ENCODE data around the gene MFRP. TPM values are rescaled to one million over a fixed set of nuclear protein-coding genes. Genes with fewer than 3 reads are reported as not detected.

MFRP gene
- total and polyA plus RNA-seq, 9 donors = not detected

DNA sequence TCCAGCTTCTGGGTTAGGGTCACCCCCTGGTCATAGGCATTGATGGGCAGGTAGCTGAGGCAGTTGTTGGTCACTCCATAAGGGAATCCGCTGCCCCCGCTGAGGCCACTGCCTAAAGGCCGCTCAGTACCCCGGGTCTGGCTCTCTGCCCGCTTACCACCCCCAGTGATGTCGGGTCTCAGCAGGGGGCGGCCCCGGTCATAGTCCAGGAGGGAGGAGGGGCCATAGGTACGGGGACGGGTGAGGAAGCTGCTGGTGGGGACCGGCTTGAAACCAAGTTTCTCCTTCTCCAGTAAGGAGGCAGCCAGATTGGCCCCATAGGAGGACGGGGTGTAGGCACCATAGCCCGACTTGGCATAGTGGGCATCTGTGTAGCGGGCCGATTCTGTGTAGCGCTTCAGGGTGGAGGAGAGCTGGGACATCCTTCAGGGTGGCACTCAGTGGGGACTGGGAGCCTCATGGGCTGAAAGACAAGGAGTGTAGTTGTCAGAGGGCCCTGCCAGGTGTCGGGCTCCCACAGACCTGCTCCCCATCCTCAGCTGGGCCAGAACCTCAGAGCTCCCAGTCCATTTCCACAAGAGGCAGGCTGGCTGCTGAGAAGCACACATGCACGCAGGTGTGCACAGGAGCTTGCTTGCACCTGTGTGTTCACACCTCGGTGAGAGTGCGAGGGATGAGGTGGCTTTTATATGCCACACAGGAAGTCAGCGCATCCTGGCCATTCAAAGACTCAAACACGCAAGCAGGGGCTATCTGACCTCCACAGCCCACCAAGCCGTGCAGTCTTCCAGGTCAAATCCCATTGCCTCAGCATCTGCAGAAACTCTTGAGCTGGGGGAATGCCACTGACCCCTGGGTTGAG, 26.8 kb upstream of the MFRP start:
- Histone ChIP-seq H3K4me3 (ENCODE audit: low read length) (no peak overlapping the region), H3K4me1 (ENCODE audit: control insufficient read depth, insufficient read depth, low read length) (peaks cover 99% of the 10 kb centered on the region), H3K27ac (ENCODE audit: low read length) (no peak overlapping the region), H3K27me3 (ENCODE audit: control insufficient read depth, insufficient read depth, low read length) (no peaks in the 10 kb centered on the region), H3K9me3 (replicated peaks; ENCODE audit: control insufficient read depth, low read depth, low read length) (no peaks in the 10 kb centered on the region), H3K36me3 (ENCODE audit: control insufficient read depth, insufficient read depth, low read length) (peaks cover 12% of the 10 kb centered on the region)
- 83% methylated on average over 16 of the region's 23 CpGs for WGBS (ENCODE audit: insufficient coverage)
- DNase-seq = peak; percentile 10

DNA sequence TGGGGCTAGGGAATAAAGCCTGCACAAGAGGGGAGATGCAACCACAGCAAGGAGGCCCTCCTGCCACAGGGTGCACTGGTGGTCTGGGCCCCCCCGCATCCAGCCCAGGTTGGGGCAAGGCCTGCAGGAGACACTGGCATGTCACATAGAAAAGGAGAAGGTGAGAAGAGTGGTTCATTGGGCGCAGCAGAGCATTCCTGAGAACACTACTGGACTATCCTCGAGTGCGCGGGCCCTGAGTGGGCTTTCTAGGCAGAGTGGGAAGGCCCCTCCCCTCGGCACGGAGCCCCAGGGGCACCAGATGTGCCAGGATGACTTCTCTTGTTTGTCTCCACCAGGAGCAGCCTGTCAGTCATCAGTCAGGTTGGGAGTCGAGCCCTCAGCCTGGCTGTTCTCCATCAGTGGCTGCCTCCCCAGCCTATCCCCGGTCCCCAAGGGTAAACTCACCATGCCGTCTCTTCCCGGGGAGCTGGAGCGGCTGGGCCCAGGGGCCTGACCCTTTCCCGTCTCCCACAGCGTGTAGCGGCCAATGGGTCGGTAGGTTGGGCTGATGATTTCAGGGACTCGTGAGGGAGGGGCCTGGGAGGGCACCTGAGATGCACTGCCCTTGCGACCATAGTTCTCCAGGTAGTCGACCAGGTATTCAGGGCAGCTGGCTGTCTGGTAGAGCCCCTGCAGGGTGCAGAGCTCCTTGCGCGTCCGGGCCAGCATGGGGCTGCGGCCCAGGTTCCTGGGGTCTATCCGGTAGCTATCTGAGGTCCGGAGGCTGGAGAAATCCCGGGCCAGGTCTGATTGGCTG, 26.0 kb upstream of the MFRP start:
- Histone ChIP-seq H3K4me1 (ENCODE audit: control insufficient read depth, insufficient read depth, low read length) (peaks cover 99% of the 10 kb centered on the region), H3K4me3 (ENCODE audit: low read length) (no peak overlapping the region), H3K27me3 (ENCODE audit: control insufficient read depth, insufficient read depth, low read length) (no peaks in the 10 kb centered on the region), H3K27ac (ENCODE audit: low read length) (peak overlapping the region; percentile 85), H3K36me3 (ENCODE audit: control insufficient read depth, insufficient read depth, low read length) (peaks cover 12% of the 10 kb centered on the region), H3K9me3 (replicated peaks; ENCODE audit: control insufficient read depth, low read depth, low read length) (no peaks in the 10 kb centered on the region)
- 84% methylated on average over 26 of the region's 26 CpGs for WGBS (ENCODE audit: insufficient coverage)
- peak; percentile 11 for DNase-seq

DNA sequence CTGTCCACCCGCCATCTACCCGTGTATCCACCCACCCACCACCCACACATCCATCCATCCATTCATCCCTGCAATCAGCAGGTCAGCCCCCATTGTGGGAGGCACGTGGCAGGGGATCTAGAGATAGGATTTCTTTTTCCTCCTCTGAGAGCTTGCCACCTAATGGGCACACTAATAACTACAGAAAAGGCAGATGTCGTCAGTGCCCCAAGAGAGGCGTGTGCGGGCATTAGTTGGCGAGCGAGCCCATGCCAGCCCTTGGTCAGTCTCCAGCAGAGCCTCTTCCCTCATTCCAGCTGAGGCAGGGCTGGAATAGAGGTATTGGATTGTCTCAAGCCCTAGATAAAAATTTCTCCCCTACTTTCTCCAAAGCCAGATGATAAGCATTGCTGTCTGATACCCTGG, 25.3 kb upstream of the MFRP start:
- no CpG with 5 or more reads among the region's 8 CpGs for WGBS (ENCODE audit: insufficient coverage)
- DNase-seq = peak; percentile 65
- Histone ChIP-seq H3K27ac (ENCODE audit: low read length) (peak overlapping the region; percentile 91), H3K27me3 (ENCODE audit: control insufficient read depth, insufficient read depth, low read length) (no peaks in the 10 kb centered on the region), H3K36me3 (ENCODE audit: control insufficient read depth, insufficient read depth, low read length) (peaks cover 12% of the 10 kb centered on the region), H3K9me3 (replicated peaks; ENCODE audit: control insufficient read depth, low read depth, low read length) (no peaks in the 10 kb centered on the region), H3K4me3 (ENCODE audit: low read length) (no peak overlapping the region), H3K4me1 (ENCODE audit: control insufficient read depth, insufficient read depth, low read length) (peaks cover 100% of the 10 kb centered on the region)

DNA sequence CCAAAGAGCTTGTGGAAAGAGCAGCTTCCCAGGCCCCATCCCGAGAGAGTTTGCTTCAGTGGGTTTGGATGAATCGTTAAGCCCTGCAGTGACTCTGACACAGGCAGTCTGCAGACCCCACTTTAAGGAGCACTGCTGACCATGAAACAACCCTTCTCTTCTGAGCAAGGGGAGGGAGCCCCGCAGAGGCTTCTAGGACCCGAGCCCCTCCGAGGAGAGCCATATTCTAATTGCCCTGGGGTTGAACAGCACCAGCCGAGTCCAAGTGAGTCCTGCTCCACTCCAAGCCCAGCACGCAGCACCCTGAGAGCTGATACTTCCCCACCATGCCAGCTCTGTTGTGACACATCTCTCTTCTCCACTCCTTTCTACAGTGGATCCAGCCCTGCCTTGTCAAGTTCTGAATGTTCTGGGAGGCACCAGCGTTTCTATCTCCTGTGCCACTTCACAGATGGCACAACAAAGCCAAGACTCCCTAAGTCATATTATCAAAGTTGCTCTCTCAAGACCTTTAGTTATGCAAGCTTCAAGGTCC, 24.6 kb upstream of the MFRP start:
- no peaks in the 10 kb centered on the region for H3K9me3 ChIP-seq (replicated peaks; ENCODE audit: control insufficient read depth, low read depth, low read length)
- H3K27ac ChIP-seq (ENCODE audit: low read length) = peak overlapping the region; percentile 91
- no peak overlapping the region for H3K4me3 ChIP-seq (ENCODE audit: low read length)
- WGBS (ENCODE audit: insufficient coverage) = 43% methylated on average over 8 of the region's 8 CpGs
- peaks cover 13% of the 10 kb centered on the region for H3K36me3 ChIP-seq (ENCODE audit: control insufficient read depth, insufficient read depth, low read length)
- H3K27me3 ChIP-seq (ENCODE audit: control insufficient read depth, insufficient read depth, low read length) = no peaks in the 10 kb centered on the region
- DNase-seq = no peak
- H3K4me1 ChIP-seq (ENCODE audit: control insufficient read depth, insufficient read depth, low read length) = peaks cover 99% of the 10 kb centered on the region

DNA sequence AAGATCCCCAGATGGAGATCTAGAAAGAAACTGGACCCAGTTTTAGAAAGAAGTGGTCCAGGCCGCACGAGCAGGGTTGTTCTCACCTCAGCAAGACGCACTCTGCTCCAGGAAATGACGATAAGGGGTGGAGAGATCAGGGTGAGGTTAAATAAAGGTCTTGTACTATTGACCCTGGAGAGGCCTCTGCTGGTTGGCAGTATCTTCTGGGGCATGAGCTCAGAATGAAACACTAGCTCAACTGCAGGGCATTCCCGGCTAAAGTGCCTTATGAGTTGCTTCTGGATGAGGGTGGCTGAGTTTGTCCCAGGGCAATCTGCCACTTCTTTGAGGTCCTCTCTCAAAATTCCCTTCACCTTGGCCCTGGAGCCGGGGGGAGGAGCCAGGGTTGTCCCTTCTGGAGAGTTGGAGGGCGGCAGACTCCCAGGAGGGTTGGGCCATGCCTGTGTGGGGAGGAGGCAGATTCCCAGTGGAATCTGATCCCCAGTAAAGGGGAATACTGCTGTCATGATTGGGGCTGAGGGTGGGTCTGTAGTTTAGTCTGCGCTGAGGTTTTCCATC, 24.1 kb upstream of the MFRP start:
- no peak overlapping the region for H3K4me3 ChIP-seq (ENCODE audit: low read length)

DNA sequence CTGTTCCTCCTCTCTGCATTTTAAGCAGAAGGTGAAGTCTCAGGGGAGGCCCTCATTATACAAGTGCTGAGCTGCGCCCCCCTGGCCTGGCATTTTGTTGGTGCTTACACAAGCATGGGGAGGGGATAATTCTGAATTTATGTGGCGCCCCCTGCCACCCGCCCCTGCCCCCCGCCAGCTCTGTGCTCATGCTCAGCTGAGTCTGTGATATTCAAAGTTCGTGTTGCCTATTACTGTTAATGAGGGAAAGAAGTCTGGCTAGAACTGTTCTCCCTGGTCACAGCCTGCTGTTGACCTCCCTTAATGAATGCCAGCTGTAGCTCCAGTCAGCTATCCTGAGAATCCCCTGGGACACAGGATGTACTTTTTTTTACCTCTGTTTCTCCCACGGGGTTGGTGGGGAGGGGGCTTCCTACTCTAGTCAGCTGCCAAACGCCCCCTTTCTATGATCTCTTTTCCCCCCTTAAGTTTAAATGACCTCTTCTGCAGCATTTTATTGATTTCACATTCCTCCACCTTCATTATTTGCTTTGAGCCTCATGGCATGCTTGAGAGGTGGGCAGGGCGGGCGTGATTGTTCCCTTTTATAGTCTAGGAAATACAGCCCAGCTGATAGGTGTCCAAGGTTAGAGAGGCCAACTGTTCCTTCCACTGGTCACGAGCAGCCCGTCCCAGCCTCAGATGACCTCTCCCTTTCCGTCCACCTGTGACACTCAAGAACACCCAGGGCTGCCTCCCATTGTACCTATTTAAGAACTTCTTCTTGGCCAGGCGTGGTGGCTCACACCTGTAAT, 22.8 kb upstream of the MFRP start:
- Histone ChIP-seq H3K36me3 (ENCODE audit: control insufficient read depth, insufficient read depth, low read length) (peaks cover 13% of the 10 kb centered on the region), H3K4me1 (ENCODE audit: control insufficient read depth, insufficient read depth, low read length) (peaks cover 96% of the 10 kb centered on the region), H3K9me3 (replicated peaks; ENCODE audit: control insufficient read depth, low read depth, low read length) (no peaks in the 10 kb centered on the region), H3K27me3 (ENCODE audit: control insufficient read depth, insufficient read depth, low read length) (peaks cover 9% of the 10 kb centered on the region), H3K4me3 (ENCODE audit: low read length) (no peak overlapping the region), H3K27ac (ENCODE audit: low read length) (peak overlapping the region; percentile 91)
- DNase-seq = peak; percentile 16
- 49% methylated on average over 9 of the region's 13 CpGs for WGBS (ENCODE audit: insufficient coverage)

More for the DNA sequence above, 24.1 kb upstream of the MFRP start:
- DNase-seq = peak; percentile 58
- 50% methylated on average over 6 of the region's 8 CpGs for WGBS (ENCODE audit: insufficient coverage)
- no peaks in the 10 kb centered on the region for H3K27me3 ChIP-seq (ENCODE audit: control insufficient read depth, insufficient read depth, low read length)
- H3K4me1 ChIP-seq (ENCODE audit: control insufficient read depth, insufficient read depth, low read length) = peaks cover 97% of the 10 kb centered on the region
- peak overlapping the region; percentile 91 for H3K27ac ChIP-seq (ENCODE audit: low read length)
- no peaks in the 10 kb centered on the region for H3K9me3 ChIP-seq (replicated peaks; ENCODE audit: control insufficient read depth, low read depth, low read length)
- peaks cover 13% of the 10 kb centered on the region for H3K36me3 ChIP-seq (ENCODE audit: control insufficient read depth, insufficient read depth, low read length)

DNA sequence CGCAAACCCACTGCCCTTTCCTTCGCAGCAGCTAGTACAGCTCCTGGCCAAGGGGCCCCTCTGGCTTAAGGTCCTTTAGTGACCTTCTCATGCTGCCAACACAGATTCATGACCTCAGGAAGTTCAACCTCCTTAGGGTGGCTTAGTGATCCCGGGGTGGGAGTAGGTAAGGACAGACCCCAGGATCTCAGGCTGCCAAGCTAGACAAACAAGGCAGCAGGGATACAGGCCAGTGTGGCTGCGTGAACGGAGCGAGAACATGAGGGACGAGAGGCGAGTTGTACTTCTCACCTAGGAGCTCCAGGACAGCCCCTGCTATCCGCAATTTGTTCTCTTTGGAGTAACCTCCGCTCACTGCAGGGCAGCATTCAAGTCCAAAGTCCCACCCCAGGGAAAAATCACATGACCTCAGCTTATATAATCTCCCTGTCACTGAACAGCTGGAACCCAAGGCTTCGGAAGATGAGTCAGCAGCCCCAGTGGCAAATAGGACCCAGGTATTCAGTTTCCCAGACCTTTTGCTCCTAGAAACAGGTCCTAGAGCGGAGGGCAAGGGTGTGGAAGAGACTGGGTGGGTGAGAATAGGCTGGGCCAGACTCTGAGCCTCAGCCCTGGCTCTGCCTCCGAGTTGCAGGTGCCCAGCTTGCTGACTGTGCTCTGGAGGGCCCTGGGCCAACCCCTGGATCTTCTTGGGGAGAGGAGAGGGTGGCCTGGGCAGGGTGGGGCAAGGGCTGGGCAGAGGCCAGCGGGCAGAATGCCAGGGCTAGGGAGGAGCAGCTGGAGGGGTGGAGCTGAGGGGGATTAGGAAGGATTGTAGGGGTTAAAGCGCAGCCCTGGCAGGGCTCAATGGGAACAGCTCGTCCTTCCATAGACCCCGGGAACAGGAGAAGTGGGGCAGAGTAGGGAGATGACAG, 21.9 kb upstream of the MFRP start:
- no peak overlapping the region for H3K4me3 ChIP-seq (ENCODE audit: low read length)
- DNase-seq = peak; percentile 88

DNA sequence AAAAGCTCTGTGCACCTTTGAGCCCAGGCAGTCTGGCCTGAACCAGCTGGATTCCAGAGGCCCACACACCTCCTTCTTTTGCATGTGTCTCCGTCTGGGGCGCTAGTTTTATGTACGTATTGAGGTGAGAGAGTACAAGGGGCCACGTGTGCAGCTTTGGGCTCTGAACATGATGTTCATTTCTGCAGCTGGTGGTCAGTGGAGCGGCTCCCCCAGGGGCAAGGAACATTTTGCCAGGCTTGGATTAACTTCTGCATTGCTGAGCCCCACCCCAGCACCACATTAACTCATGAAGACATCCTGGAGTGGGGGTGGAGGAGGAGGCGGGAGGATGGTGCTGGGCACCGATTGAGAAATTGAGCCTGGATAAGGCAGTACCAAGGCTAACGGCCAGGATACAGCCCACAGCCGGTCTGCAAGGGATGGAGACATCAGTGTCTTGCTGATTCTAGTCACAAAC, 21.2 kb upstream of the MFRP start:
- Histone ChIP-seq H3K4me3 (ENCODE audit: low read length) (no peak overlapping the region), H3K4me1 (ENCODE audit: control insufficient read depth, insufficient read depth, low read length) (peaks cover 91% of the 10 kb centered on the region), H3K36me3 (ENCODE audit: control insufficient read depth, insufficient read depth, low read length) (peaks cover 5% of the 10 kb centered on the region), H3K27ac (ENCODE audit: low read length) (peak overlapping the region; percentile 91), H3K27me3 (ENCODE audit: control insufficient read depth, insufficient read depth, low read length) (peaks cover 11% of the 10 kb centered on the region), H3K9me3 (replicated peaks; ENCODE audit: control insufficient read depth, low read depth, low read length) (no peaks in the 10 kb centered on the region)
- WGBS (ENCODE audit: insufficient coverage) = 0% methylated on average over 1 of the region's 9 CpGs
- DNase-seq = no peak

More for the DNA sequence above, 21.9 kb upstream of the MFRP start:
- no peaks in the 10 kb centered on the region for H3K9me3 ChIP-seq (replicated peaks; ENCODE audit: control insufficient read depth, low read depth, low read length)
- peaks cover 11% of the 10 kb centered on the region for H3K27me3 ChIP-seq (ENCODE audit: control insufficient read depth, insufficient read depth, low read length)
- H3K4me1 ChIP-seq (ENCODE audit: control insufficient read depth, insufficient read depth, low read length) = peaks cover 91% of the 10 kb centered on the region
- WGBS (ENCODE audit: insufficient coverage) = 47% methylated on average over 12 of the region's 17 CpGs
- H3K27ac ChIP-seq (ENCODE audit: low read length) = peak overlapping the region; percentile 91
- H3K36me3 ChIP-seq (ENCODE audit: control insufficient read depth, insufficient read depth, low read length) = peaks cover 11% of the 10 kb centered on the region

Data from muscle of leg (tissue), 11 donors.